ENCODE data around the gene SCRN3.
"Not testable (repeated sequence)": the region's sequence is repeated elsewhere in the genome, so short reads cannot be mapped to it uniquely, and the experiment has no call there.

The SCRN3 gene

GRCh38 chr2:174403628-174404027 lies 8.1 kb downstream of the SCRN3 start:
- DNase-seq (ENCODE audit: low spot score), result no peak

- DNase-seq (ENCODE audit: low spot score), result not testable (repeated sequence)
Measured at GRCh38 chr2:174410039-174410438, 14.5 kb downstream of the SCRN3 start.

GRCh38 chr2:174412256-174412655 lies 16.7 kb downstream of the SCRN3 start:
- no peak for DNase-seq (ENCODE audit: low spot score)

- no peak for DNase-seq (ENCODE audit: low spot score)
Measured at GRCh38 chr2:174428214-174428613, 32.7 kb downstream of the SCRN3 start.

GRCh38 chr2:174430066-174430465 lies 34.5 kb downstream of the SCRN3 start:
- DNase-seq (ENCODE audit: low spot score), result no peak

GRCh38 chr2:174431902-174432301 lies 36.4 kb downstream of the SCRN3 start:
- no peak for DNase-seq (ENCODE audit: low spot score)

- no peak for DNase-seq (ENCODE audit: low spot score)
Measured at GRCh38 chr2:174436351-174436750, 40.8 kb downstream of the SCRN3 start.

GRCh38 chr2:174438146-174438886 lies 42.8 kb downstream of the SCRN3 start:
- DNase-seq (ENCODE audit: low spot score), result no peak

GRCh38 chr2:174439323-174439722 lies 43.8 kb downstream of the SCRN3 start:
- no peak for DNase-seq (ENCODE audit: low spot score)

GRCh38 chr2:174439950-174440349 lies 44.4 kb downstream of the SCRN3 start:
- DNase-seq (ENCODE audit: low spot score), result no peak

GRCh38 chr2:174442546-174443510 lies 47.3 kb downstream of the SCRN3 start:
- DNase-seq (ENCODE audit: low spot score), result no peak

GRCh38 chr2:174444761-174445160 lies 49.2 kb downstream of the SCRN3 start:
- DNase-seq (ENCODE audit: low spot score), result no peak

GRCh38 chr2:174445248-174445647 lies 49.7 kb downstream of the SCRN3 start:
- no peak for DNase-seq (ENCODE audit: low spot score)

GRCh38 chr2:174446531-174446930 lies 51.0 kb downstream of the SCRN3 start:
- no peak for DNase-seq (ENCODE audit: low spot score)

GRCh38 chr2:174449033-174449432 lies 53.5 kb downstream of the SCRN3 start:
- no peak for DNase-seq (ENCODE audit: low spot score)

- DNase-seq (ENCODE audit: low spot score), result no peak
Measured at GRCh38 chr2:174450021-174450816, 54.7 kb downstream of the SCRN3 start.

- no peak for DNase-seq (ENCODE audit: low spot score)
Measured at GRCh38 chr2:174454566-174454965, 59.0 kb downstream of the SCRN3 start.

- DNase-seq (ENCODE audit: low spot score), result no peak
Measured at GRCh38 chr2:174461221-174461620, 65.7 kb downstream of the SCRN3 start.

- DNase-seq (ENCODE audit: low spot score), result no peak
Measured at GRCh38 chr2:174465327-174465726, 69.8 kb downstream of the SCRN3 start.

GRCh38 chr2:174473796-174474195 lies 78.3 kb downstream of the SCRN3 start:
- DNase-seq (ENCODE audit: low spot score), result no peak

GRCh38 chr2:174477759-174478158 lies 82.2 kb downstream of the SCRN3 start:
- no peak for DNase-seq (ENCODE audit: low spot score)
